HG02642 (cell line): Measurements from ENCODE around the gene MPC1.
"Not testable (repeated sequence)": the region's sequence is repeated elsewhere in the genome, so short reads cannot be mapped to it uniquely, and the experiment has no call there.

ENCODE experiments used
- ATAC-seq: cut with Tn5 transposase; IDR thresholded peaks from one replicate; pipeline ENCODE4 v1.9.1; 2021; ENCODE audit warnings: mild to moderate bottlenecking; ENCODE audit not compliant: unreplicated experiment, poor library complexity

Gene MPC1

GRCh38 chr6:166408936-166409755 is 26.4 kb upstream of the MPC1 start:
- ATAC-seq = no peak

GRCh38 chr6:166406197-166406596 is 23.5 kb upstream of the MPC1 start:
- no peak for ATAC-seq

GRCh38 chr6:166405386-166405785 is 22.6 kb upstream of the MPC1 start:
- ATAC-seq = no peak

- ATAC-seq = no peak
These were observed 20.0 kb upstream of the MPC1 start for GRCh38 chr6:166402582-166403277.

GRCh38 chr6:166400649-166401250 is 18.0 kb upstream of the MPC1 start:
- ATAC-seq = peak; percentile 83

GRCh38 chr6:166400181-166400580 is 17.4 kb upstream of the MPC1 start:
- no peak for ATAC-seq

- ATAC-seq = no peak
These were observed 15.6 kb upstream of the MPC1 start for GRCh38 chr6:166398348-166398747.

- ATAC-seq = no peak
These were observed 15.1 kb upstream of the MPC1 start for GRCh38 chr6:166397849-166398248.

- ATAC-seq = no peak
These were observed 13.0 kb upstream of the MPC1 start for GRCh38 chr6:166395778-166396177.

GRCh38 chr6:166395351-166395750 is 12.6 kb upstream of the MPC1 start:
- ATAC-seq = no peak

GRCh38 chr6:166394036-166394892 is 11.5 kb upstream of the MPC1 start:
- no peak for ATAC-seq

- ATAC-seq = no peak
These were observed 10.7 kb upstream of the MPC1 start for GRCh38 chr6:166393535-166393823.

- ATAC-seq = not testable (repeated sequence)
These were observed 10.2 kb upstream of the MPC1 start for GRCh38 chr6:166392755-166393534.

GRCh38 chr6:166389119-166389518 is 6.4 kb upstream of the MPC1 start:
- ATAC-seq = no peak

GRCh38 chr6:166388290-166389004 is 5.7 kb upstream of the MPC1 start:
- ATAC-seq = no peak

- ATAC-seq = no peak
These were observed 5.0 kb upstream of the MPC1 start for GRCh38 chr6:166387642-166388289.

- ATAC-seq = not testable (repeated sequence)
These were observed 4.4 kb upstream of the MPC1 start for GRCh38 chr6:166387098-166387497.

- ATAC-seq = no peak
These were observed 3.4 kb upstream of the MPC1 start for GRCh38 chr6:166386111-166386510.
